Stimulated activated CD8-positive, alpha-beta memory T cell treated with anti-CD3 and anti-CD28 coated beads, Interleukin-4, amount 100 ng/mL, for 1 hour (primary cell): ENCODE data around the gene TIGIT.

Experiments used
- DNase-seq, 2 donors: peaks; one replicate each; pipeline ENCODE4 v3.0.0-alpha.2; 2020; ENCODE audit warnings: low read depth in 2 of 2, low spot score in 1 of 2

Gene TIGIT

DNA sequence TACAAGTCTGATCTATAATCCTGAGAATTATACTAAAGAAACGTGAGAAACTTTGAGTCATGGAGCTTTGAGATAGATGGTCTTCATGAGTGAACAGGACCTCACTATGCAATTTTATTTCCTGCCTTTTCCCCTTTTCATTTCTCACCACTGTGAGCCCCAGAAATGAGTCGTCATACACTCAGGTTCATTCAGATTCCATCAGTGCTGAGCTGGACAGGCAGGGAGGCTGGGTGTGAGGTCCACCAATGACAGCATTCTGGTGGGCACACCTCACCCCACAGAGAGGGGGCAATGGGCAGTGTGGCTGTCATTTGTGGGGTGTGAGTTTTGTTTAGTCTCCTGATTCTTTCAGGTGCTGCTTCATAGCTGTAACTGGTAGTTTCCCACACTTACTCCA lies 16.9 kb downstream of the TIGIT start:
- no peak for DNase-seq

DNA sequence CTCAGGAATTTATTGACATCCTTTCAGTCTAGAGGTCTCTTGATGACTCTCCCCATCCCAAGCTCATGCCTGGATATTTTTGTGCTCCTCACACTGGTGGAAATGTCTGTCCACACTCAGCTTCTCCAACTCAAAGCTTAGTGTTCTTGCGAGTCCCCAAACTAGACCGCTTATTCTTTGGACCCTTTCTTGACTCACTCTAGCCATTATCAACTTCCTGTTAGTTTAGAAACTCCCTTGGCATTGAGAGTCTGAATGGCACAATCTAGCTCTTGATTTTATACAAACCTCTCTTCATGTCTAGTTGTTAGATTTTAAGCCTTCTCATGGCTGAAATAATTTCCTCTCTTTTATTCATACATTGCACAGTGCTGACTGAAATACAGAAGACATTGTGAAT lies 19.6 kb downstream of the TIGIT start:
- no peak for DNase-seq

DNA sequence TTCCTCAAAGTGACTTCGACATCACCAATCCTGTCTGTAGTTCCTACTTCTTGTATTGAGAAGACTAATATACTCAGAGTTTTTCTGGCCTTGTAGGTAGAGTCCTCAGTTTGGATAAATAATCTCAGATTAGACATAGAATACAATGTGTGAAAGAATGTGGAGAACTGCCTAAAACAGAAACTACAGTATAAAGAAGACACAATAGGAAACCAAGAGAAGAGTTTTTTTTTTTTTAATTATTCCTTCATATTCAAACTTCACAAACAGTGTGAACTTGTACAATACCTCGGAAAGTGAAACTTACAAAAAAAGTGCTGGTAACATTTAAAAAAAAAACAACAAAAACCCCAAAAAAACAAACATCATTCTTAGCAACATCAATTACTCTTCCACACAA lies 20.5 kb downstream of the TIGIT start:
- DNase-seq, result no peak

DNA sequence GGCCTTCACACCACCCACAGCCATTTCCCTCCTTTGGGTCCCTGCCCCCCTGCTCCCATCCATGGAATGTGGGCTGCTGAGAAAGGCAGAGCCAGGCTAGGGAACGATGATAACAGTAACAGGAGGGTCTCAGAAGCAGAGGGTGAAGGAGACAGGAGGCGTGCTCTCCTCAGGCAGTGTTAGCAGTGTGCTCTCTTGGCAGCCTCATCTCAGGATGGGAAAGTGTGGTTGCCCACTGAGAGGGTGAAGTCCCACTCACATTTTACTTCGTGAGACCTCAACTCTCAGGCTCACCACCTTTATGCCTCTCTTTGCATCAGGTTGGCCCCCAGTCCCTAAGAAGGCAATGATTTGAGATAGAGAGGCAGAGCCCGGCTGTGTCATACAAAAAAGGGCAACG lies 24.5 kb downstream of the TIGIT start:
- DNase-seq, result no peak

DNA sequence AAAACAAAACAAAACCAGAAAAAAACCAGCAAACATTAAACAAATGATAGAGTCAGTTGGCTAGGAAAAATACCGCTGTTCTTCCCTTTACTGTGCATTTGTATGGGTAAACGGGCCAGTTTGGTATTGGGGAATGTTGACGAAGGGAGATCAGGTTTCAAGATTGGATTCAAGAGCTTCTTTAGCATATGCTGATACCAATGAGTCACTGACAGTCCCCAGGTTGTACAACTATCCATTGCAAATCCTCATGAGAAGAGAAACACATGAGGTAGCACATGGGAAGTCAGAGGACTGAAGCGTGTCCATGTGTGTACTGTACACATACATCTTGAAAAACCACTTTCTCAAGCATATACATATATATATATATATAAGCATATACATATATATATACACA lies 25.6 kb downstream of the TIGIT start:
- DNase-seq, result no peak

DNA sequence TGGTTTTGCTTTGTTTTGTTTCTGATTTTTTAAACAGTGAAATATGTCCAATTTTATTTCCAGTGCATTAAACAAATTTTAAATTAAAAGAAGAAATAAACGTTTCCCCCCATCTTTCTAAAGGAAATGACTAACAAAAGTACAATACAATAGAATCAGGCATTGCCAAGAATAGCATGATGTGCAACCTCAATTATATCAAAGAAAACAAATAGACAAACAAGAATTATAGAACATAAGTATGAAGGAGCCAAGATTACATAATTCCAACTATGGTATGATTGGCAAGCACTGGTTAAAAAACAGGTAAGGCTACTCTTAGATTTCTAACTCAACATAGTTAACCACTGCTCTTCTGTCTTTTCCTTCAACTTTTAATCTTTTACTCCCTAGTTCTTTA lies 26.4 kb downstream of the TIGIT start:
- no peak for DNase-seq

DNA sequence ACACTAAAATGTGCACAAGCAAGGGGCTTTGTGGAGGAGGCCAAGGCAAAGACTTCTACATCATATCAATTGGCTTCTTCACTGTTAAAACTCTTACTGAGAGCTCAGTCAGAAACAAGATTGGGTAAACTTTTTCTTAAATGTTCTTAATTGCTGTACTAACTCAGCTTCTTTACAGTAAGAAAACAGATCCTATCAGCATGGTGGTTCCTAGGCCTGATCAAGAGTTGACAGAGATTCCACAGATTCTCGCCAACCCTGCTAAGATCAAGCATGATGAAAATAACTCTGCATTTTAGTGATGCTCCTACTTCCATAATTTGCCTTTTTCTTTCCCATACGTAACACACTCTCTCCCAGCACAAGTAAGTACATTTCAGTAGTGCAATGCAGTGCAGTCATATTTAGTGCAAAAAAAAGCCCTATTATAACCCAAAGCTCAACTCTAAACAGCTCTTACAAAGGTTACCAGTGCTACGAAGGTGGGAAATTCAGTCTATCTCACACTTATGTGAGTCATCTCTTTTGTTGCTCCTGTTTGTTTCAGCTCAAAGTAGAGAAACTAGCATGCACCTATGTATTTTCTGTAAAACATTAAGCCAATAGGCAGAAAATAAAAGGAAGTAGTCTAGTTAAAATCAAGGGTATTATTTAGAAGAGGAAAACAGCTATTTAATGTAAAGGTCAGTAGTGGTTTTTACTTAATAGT lies 29.9 kb downstream of the TIGIT start:
- DNase-seq, result no peak

DNA sequence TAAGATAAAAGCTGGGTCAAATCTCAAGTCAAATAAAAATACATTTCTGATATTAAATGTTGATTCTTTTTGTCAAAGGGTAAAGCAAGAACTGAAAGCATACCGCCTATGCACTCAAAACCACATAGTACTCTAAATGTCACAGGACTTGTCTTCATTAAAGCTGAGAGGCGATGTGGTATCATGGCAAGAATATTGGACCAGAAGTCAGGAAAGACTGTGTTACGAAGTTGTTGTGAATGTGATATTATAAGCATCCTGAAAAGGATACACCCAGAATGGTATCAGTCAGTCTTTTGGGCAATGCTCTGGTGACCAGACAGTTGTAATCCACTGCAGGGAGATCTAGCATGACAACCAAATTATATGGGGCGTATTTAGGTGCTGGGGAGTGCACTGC lies 33.8 kb downstream of the TIGIT start:
- DNase-seq, result no peak

DNA sequence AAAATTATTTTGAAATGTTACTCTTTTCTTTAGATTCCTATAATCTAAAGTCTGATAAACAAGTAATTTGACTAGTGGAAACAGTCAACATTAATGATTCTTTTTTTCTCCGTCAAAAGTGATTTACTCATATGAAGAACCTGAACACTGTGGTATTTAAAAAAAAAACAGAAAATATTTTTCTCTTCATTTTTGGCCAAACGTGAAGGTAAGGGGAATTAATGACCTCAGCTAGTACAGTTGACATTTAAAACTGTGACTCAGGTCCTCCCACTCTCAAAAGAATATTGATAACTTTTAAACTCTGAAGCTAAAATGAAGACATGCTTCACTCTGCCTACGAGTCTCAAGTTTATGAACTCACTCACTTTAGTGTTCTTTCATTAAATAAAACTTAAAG lies 34.5 kb downstream of the TIGIT start:
- DNase-seq, result no peak

DNA sequence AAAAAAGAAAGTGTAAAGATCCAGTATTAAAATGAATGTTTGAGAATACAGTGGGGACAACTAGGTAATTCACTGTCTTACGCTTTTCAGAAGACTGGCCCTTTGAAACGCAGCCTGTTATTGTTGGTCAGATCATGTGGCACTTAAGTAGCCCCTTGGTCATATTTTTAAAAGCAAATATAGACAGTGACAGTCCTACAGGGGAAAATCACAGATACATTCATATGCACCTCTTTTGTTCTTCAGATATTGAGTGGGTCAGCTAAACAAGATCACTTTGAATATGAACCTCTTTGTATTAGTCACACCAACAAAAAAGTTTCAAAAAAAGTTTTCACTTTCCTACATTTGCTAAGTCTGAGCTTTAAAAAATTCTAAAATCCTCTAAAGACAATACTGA lies 36.0 kb downstream of the TIGIT start:
- no peak for DNase-seq

DNA sequence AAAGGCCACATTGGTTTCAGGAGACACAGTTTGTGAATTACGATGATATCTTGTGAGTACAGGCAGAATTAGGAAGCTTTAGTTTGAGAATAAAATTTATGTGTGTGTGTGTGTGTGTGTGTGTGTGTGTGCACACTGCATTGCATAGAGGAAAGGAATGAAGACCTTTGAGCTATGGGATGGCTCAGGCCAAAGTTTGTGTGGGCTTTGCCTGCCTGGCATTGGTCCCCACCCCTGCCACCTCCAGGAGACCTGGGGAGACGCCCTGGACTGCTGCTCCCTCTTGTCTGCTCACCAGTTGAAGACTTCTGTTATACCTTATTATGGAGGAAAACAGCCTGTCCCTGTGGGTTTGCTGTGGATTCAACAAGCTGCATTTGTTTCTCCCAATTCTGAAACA lies 37.2 kb downstream of the TIGIT start:
- no peak for DNase-seq

DNA sequence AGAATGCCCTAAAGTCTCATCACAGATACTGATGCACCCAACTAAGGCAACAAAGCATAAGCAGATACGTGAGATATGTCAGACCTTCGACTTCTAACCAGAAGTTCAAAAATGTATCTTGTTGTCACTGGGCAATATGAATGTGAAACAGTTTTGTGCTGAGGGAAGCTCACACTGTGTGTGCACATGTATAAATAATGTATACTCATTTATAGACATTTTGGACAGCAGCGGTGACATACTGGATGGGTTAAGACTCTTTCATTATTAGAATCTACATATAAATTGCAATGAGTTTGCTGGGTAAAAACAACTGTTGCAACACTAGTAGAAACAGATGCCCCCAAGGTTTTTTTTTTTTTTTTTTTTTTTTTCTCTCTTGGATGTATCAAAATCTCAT lies 37.9 kb downstream of the TIGIT start:
- DNase-seq, result no peak

DNA sequence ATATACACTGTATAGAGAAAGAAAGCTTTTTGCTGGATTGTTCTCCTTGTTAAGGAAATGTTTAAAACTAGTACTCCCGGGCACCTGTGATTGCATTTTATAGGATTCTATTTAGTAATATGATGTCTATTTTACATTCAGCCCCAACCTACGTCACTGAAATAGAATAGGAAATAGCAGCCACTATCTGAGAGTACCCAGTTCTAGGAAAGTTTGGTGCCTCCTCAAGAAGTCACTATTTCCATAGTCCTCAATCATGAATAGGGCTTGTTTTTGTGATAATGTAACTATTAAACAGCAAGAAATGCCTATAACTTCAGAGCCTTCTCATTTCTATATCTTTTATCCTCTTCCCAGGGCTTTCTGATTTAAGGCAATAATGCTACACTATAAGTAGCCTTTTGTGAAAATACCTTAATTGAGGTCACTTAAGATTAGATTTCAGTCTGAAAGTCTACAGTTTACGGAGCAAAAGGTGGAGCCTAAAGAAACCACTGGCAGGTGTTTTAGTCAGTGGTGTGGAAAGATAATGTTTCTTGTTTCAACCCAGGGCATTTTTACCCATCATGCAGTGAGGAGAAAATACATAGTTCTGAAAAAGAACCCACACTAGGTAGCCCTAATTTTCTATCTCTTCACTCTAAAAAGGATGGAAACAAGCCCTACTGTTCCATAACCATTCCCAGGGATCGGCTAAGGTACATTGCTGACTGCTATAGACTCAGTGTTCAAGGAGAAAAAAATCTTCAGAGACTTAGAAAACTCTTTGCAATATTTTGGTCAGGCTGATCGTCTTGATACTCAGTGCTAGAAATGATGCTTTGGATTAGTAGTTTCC lies 38.7 kb downstream of the TIGIT start:
- no peak for DNase-seq

DNA sequence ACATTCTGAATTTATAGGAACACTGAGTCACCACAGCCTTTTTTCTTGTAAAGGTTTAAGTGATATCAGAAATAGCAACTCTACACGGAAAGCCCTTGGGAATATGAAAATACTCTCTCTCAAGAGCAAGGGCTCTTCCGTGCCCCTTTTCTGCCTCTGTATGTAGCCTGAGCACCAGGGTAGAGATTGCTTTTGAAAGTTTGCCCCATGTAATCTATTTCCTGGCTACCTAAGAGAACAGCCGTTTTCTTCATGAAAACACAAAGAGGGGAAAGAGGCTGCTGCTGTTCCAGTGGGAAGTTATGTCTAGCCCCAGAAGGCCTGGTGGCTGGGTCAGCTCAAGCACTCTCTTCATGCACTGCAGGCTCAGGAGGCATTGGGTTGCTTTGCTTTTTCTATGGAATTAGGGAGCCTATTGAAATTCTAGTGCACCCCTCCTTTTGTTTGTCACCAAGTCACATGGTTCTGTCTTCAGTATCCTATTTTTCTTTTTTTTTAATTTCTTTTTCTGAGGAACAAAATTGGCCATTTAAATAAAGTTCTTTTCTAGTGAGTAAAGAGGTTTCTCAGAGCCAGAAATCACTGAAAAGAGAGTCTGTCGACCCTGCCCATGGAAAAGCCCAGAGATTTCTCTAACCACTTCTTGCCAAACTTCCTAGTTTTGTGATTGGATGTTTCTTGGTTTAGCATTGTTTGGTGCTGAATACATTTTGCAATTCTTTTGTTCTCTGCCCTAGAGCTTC lies 39.5 kb downstream of the TIGIT start:
- DNase-seq, result no peak

DNA sequence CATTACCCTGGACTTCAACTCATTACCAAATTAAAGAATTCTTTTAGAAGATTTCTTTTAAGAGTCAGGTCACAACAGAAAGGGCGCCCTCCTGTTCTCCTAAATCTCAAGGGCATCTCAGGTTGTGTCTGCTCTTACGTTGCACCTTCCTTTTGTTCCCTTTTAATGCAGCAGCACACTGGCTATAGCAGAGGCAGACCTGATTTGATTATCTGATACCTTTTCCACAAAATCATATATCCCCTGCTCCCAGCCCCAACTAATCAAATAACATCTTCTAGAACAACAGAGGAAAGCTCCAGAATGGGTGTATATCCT lies 40.1 kb downstream of the TIGIT start:
- no peak for DNase-seq

DNA sequence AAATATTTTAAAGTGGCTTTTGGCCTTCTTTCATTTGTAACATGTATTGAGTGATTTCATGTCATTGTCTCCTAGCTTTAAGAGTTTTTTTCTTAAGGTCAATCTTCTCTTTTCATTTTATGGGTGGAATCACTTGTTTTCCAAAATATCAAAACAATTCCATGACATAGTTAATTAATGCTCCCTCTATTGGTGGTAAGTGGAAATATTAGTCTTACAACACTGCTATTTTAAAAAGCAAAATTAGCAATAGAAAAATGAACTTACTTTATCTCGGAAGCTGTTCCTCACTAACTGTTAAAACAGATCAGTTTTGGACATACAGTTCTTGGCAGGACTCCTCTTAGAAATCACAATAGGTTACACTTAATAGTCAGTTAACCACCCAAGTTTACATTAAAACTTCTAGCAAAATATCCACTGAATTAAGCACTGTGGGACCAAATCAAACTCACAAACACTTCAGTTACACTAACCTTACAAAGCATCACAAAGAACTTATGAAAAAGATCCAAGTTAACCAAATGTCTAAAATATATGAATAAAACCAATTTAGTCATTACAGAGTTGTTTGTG lies 42.4 kb downstream of the TIGIT start:
- no peak for DNase-seq

DNA sequence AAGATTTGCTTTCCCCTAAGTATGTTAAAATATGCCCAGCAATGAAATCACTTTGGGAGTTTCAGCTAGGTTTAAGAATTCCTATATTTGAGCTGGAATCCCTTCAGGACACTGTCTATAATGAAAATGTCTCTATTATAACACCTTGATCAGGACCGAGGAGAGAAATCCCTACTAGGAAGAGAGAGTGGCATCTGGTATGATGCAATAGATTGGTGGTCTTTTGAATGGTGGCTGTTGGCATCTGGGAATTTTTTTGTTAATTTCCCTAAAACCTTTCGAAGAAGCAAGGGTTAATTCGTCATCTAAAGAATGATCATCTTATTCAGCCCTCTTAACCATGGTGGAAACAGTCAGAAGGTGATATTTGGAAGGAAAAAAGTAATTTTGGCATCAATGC lies 43.0 kb downstream of the TIGIT start:
- no peak for DNase-seq

DNA sequence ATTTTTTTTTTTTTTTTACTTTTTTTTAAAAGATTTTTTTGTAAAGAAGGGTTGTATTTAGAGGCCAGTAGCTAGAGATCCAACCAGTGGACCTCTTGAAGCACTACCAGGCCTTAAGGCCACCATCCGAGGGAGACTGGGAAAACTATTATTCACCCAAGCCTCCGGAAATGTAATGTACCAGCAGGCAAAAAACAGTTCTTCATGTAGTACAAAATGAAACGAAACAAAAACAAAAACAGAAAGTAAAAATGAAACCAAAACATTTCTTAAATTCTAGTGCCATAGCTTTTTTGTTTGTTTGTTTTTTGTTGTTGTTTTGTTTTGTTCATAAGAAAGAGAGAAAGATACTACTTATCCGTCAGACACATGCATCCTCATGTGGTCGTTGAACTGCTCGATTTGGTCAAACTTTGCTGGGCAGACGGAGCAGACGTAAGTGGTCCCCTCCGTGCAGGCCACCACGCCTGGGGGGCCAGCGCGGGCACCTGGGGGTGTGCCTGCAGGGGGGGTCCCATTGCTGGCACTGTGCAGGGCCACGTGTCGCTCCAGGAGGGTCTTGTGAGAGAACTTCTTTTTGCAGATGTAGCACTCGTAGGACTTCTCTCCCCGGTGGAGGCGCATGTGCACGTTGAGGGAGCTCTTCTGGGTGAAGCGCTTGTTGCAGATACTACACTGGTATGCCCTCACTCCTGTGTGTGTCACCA lies 45.0 kb downstream of the TIGIT start:
- no peak for DNase-seq

DNA sequence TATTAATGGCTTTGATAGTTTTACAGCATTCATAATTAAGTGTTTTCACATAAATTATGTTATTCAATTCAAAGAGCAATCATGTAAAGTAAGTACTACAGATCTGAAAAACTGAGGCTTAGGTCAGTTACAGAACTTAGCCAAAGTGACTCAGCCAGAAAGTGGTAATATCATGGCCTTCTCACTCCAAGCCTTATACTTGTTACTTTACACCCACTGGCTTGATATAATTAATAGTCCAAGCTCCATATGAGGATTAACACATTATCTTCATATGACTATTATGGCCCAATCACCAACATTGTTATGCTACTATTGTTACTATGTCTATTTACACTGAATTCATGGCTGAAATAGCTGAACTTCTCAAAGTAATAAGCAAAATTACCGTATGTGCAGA lies 50.7 kb downstream of the TIGIT start:
- DNase-seq, result no peak

DNA sequence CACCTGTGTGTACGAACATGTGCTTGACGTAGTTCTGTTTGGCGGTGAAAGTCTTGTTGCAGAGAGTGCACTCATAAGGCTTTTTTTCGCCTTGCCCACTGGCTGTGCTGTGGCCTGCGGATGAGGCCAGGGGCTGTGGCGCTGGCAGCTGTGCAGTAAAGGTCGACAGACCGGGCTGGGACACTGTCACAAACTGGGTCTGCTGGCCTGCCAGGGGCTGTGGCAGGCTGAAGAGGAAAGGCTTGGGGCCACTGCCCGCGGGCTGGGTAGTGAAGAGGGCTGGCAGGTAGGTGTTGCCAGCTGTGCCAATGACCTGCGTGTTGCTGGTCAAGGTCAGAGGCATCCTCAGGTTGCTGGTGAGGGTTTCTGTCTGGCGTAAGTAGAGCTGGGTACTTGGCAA lies 56.4 kb downstream of the TIGIT start:
- DNase-seq, result no peak

DNA sequence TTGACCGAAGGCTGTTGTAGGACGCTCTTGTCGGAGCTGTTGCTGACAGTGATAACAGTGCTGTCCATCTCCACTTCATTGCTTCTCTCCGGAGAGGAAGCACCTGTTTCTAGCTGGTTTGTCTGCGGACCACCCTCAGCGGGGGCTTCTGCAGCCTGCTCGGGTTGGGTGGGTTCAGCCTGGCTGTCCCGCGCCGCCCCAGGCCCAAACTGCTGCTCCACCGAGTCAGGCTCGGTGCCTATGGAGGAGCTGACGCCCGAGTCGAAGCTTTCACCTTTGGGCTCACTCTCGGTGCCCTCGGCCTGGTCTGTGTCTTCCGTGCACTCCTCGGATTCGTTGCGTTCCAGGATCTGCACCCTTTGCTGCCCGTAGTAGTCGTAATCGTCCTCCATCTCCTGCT lies 56.9 kb downstream of the TIGIT start:
- no peak for DNase-seq
